ENCODE measurements around the gene AGBL2. TPM values are rescaled to one million over a fixed set of nuclear protein-coding genes. Genes with fewer than 3 reads are reported as not detected.
"Not testable (repeated sequence)": the region's sequence is repeated elsewhere in the genome, so short reads cannot be mapped to it uniquely, and the experiment has no call there.

The AGBL2 gene
- total RNA-seq, 1 donor from 2014 or later: 0.06 TPM

DNA sequence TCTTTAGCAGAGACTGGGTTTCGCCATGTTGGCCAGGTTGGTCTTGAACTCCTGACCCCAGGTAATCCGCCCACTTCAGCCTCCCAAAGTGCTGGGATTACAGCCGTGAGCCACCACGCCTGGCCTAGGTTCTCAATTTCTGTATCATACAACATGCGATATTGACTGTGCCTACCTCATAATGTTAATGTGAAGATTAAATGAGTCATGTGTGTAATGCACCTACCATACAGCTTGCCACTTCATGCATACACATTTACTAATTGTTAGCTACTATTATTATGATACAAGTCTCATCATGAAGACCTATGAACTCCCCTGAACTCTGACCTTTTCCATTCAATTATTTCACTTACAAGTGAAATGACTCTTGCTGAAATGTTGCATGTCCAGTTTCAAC lies 25.7 kb downstream of the AGBL2 start:
- no peak overlapping the region for H3K4me3 ChIP-seq (ENCODE audit: low read depth, low read length)
- TF ChIP-seq CTCF (conservative IDR thresholded peaks at IDR 0.05; ENCODE audit: low read depth, low read length): no peak
- DNase-seq (ENCODE audit: low read depth): no peak

DNA sequence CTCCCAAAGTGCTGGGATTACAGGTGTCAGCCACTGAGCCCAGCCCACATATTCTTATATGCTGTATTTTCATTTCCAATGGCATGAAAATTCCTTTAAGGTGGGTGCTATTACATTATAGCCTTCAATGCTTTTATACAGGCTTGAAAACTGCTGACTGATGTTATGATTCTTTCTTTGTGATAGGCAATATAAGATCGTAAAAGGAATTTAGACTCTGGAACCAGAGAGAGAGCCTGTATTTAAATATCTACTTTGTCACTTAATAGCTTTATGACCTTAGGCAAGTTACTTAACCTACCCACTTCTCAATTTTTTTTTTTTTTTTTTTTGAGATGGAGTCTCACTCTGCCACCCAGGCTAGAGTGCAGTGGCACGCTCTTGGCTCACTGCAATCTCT lies 26.2 kb downstream of the AGBL2 start:
- no peak for TF ChIP-seq CTCF (conservative IDR thresholded peaks at IDR 0.05; ENCODE audit: low read depth, low read length)
- no peak for DNase-seq (ENCODE audit: low read depth)

DNA sequence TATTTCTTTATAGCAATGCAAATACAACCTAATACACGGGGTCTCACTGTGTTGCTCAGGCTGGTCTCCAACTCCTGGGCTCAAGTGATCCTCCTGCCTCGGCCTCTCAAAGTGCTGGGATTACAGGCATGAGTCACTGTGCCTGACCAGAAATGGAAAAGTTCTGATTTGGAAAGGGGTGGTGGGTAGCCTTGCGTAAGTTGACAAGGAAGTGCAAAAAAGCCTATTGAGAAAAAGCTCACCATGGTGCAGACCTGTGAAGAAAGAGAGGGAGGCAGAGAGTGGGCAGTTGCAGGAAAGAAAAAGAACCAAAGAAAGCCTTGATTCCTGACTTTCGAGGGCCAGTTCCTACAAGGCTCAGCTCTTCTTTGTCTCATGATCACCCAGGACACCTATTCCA lies 27.1 kb downstream of the AGBL2 start:
- no peak for TF ChIP-seq CTCF (conservative IDR thresholded peaks at IDR 0.05; ENCODE audit: low read depth, low read length)
- H3K4me3 ChIP-seq (ENCODE audit: low read depth, low read length): no peak overlapping the region
- no peak for DNase-seq (ENCODE audit: low read depth)

More for the DNA sequence above, 26.2 kb downstream of the AGBL2 start:
- no peak overlapping the region for H3K4me3 ChIP-seq (ENCODE audit: low read depth, low read length)

DNA sequence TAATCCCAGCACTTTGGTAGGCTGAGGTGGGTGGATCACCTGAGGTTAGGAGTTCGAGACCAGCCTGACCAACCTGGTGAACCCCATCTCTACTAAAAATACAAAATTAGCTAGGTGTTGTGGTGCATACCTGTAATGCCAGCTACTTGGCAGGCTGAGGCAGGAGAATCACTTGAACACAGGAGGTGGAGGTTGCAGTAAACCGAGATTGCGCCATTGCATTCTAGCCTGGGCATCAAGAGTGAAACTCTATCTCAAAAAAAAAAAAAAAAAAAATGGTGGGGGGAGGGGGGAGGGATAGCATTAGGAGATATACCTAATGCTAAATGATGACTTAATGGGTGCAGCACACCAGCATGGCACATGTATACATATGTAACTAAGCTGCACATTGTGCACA lies 28.5 kb downstream of the AGBL2 start:
- DNase-seq (ENCODE audit: low read depth); H3K4me3 ChIP-seq (ENCODE audit: low read depth, low read length): not testable (repeated sequence)

GRCh38 chr11:47686151-47686550 lies 29.0 kb downstream of the AGBL2 start:
- TF ChIP-seq CTCF (conservative IDR thresholded peaks at IDR 0.05; ENCODE audit: low read depth, low read length): no peak
- DNase-seq (ENCODE audit: low read depth): no peak
- H3K4me3 ChIP-seq (ENCODE audit: low read depth, low read length): no peak overlapping the region

- DNase-seq (ENCODE audit: low read depth): no peak
- TF ChIP-seq CTCF (conservative IDR thresholded peaks at IDR 0.05; ENCODE audit: low read depth, low read length): no peak
- H3K4me3 ChIP-seq (ENCODE audit: low read depth, low read length): no peak overlapping the region
Measured at GRCh38 chr11:47675851-47676250, 39.3 kb downstream of the AGBL2 start.

DNA sequence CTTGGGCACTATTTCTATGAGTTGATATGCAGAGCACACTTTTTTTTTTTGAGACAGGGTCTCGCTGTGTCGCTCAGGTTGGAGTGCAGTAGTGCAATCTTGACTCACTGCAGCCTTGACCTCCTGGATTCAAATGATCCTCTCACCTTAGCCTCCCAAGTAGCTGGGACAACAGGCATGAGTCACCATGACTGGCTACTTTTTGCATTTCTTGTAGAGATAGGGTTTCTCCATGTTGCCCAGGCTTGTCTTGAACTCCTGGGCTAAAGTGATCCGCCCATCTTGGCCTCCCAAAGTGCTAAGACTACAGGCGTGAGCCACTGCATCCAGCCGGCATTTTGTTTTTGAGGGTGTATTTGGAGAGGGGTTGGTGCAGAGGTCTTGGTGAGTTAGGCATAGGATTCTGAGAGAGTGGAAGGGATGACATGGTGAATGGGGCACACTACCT lies 42.9 kb downstream of the AGBL2 start:
- no peak for TF ChIP-seq CTCF (conservative IDR thresholded peaks at IDR 0.05; ENCODE audit: low read depth, low read length)
- H3K4me3 ChIP-seq (ENCODE audit: low read depth, low read length): no peak overlapping the region
- no peak for DNase-seq (ENCODE audit: low read depth)

GRCh38 chr11:47669856-47670255 lies 45.3 kb downstream of the AGBL2 start:
- no peak for TF ChIP-seq CTCF (conservative IDR thresholded peaks at IDR 0.05; ENCODE audit: low read depth, low read length)
- H3K4me3 ChIP-seq (ENCODE audit: low read depth, low read length): no peak overlapping the region

More at GRCh38 chr11:47669856-47670255, 45.3 kb downstream of the AGBL2 start:
- DNase-seq (ENCODE audit: low read depth): no peak
